Psoas muscle (tissue), 8 donors: Measurements from ENCODE around the gene IGFBP6. TPM values are rescaled to one million over a fixed set of nuclear protein-coding genes. Genes with fewer than 3 reads are reported as not detected.
"Not testable (repeated sequence)": the region's sequence is repeated elsewhere in the genome, so short reads cannot be mapped to it uniquely, and the experiment has no call there.

Experiments used
- ATAC-seq, 4 donors: fragments of 200-7000 bp; cut with Tn5 transposase; one replicate each; pipeline ENCODE4 v1.9.1; 2020; ENCODE audit warnings: moderate library complexity in 3 of 4, mild to moderate bottlenecking in 2 of 4
- DNase-seq, 2 donors: peaks; one replicate each; pipeline ENCODE4 v3.0.0-alpha.2; 2020
- H3K27ac ChIP-seq: fragments of 200-600 bp; one replicate; pipeline ENCODE4 v1.8.0; 2022
- H3K27me3 ChIP-seq, 3 donors: fragments of 200-600 bp in 1 of 3; one replicate each; pipeline versions ENCODE4 v1.6.1 to v1.8.0; 2013 to 2022; ENCODE audit warnings: low read length in 2 of 3, mild to moderate bottlenecking in 2 of 3, moderate library complexity in 1 of 3; ENCODE audit not compliant: insufficient read depth in 3 of 3
- H3K36me3 ChIP-seq, 2 donors: fragments of 200-600 bp in 1 of 2; one replicate each; pipeline versions ENCODE4 v1.6.1 to v1.8.0; 2013 to 2022; ENCODE audit warnings: low read depth in 1 of 2, mild to moderate bottlenecking in 1 of 2, moderate library complexity in 1 of 2; ENCODE audit not compliant: insufficient read depth in 1 of 2
- H3K4me1 ChIP-seq: fragments of 200-600 bp; one replicate; pipeline ENCODE4 v1.8.0; 2022
- H3K4me3 ChIP-seq: fragments of 200-600 bp; one replicate; pipeline ENCODE4 v1.8.0; 2022; ENCODE audit warnings: mild to moderate bottlenecking
- H3K9me3 ChIP-seq: fragments of 200-600 bp; one replicate; pipeline ENCODE4 v1.8.0; 2022
- WGBS, 3 donors: extraction: QIAGEN DNeasy Blood & Tissue Kit; methylation state at CpG; one replicate each; pipeline versions ENCODE4 v1.1.6 to v1.1.7; 2013; 5-methylcytosine and 5-hydroxymethylcytosine counted together
- intact Hi-C, 2 donors: fragments of 100-400 bp; cut with DNase I; formaldehyde crosslinking; loops; one replicate each; pipeline versions ENCODE4 v1.11.0 to v1.14.2; 2022
- polyA plus RNA-seq, 3 donors: library from polyadenylated mRNA; stranded (reverse); fragments of 200-250 nt; gene quantifications; one replicate each; pipeline ENCODE4 v1.2.3, GENCODE V29; 2013
- total RNA-seq, 4 donors: library from RNA; stranded (reverse); fragmentation: NEBNext Ultra II Directional in 2 of 4; extraction: Animal tissue kit (Norgen Biotek cat#: 25700) in 2 of 4; gene quantifications; one replicate each; pipeline versions ENCODE4 v1.2.1 to v1.2.4, GENCODE V29; 2021 to 2023
- TF ChIP-seq, protein P1 (sequence below): fragments of 200-600 bp; IDR thresholded peaks from one replicate; pipeline ENCODE4 v1.8.0; 2022; ENCODE audit warnings: antibody characterized with exemption
- donor health status: healthy with polysubstance abuse.
- donor health status: DM: no; HTN: no; CAD: no; lungs with moderate emphysema.
- donor health status: Bipolar disorder and iron deficiency.
- donor health status: healthy.
- donor health status: DM: yes; HTN: yes; CAD: no.
- donor health status: DM: no; HTN: no; CAD: no.
- donor health status: DM: no; HTN: no; CAD: no.
- donor health status: DM: yes; HTN: yes; CAD: no.

The IGFBP6 gene
- total and polyA plus RNA-seq, 7 donors = 6.4 to 27.0 (median 21.3) TPM

DNA sequence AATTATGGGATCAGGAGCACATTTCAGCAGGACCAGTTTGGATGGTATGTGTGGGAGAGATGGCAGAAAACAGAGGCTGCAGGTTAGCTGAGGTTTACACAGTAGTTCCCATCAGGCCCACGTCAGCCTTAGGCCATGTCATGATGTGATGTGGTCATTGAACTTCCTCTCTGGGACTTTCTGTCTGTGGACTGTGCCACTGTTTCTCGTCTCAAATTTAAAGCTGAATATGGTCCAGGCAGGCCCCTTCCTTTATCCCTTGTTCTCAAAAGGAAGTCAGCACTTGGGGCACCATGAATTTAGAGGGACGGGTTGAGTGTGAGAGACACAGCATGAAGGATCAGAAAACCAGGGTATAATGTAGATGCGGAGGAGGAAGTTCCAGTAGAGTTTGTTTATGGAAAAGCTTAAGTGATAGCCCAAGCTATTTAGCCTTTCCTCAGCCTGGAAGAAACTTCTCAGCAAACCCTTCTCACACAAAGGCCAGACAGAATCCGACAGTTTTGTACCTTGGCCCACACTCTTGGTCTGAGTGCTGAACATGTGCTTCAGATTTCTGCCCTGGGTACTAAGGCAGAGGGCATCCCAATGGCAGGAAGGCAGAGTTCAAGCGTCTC, 3.6 kb upstream of the IGFBP6 start:
- peaks cover 5% of the 10 kb centered on the region for H3K4me1 ChIP-seq
- TF ChIP-seq, protein P1, sequence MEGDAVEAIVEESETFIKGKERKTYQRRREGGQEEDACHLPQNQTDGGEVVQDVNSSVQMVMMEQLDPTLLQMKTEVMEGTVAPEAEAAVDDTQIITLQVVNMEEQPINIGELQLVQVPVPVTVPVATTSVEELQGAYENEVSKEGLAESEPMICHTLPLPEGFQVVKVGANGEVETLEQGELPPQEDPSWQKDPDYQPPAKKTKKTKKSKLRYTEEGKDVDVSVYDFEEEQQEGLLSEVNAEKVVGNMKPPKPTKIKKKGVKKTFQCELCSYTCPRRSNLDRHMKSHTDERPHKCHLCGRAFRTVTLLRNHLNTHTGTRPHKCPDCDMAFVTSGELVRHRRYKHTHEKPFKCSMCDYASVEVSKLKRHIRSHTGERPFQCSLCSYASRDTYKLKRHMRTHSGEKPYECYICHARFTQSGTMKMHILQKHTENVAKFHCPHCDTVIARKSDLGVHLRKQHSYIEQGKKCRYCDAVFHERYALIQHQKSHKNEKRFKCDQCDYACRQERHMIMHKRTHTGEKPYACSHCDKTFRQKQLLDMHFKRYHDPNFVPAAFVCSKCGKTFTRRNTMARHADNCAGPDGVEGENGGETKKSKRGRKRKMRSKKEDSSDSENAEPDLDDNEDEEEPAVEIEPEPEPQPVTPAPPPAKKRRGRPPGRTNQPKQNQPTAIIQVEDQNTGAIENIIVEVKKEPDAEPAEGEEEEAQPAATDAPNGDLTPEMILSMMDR = no peak
- no peak for DNase-seq
- ATAC-seq = no peak
- H3K4me3 ChIP-seq = no peak overlapping the region
- intact Hi-C loops = no loop called here
- H3K27ac ChIP-seq = no peak overlapping the region
- no peaks in the 10 kb centered on the region for H3K9me3 ChIP-seq
- H3K27me3 ChIP-seq = no peaks in the 10 kb centered on the region
- WGBS, 3 donors = 75 to 84% (median 78%) methylated on average over 6 of the region's 6 CpGs
- no peaks in the 10 kb centered on the region for H3K36me3 ChIP-seq

DNA sequence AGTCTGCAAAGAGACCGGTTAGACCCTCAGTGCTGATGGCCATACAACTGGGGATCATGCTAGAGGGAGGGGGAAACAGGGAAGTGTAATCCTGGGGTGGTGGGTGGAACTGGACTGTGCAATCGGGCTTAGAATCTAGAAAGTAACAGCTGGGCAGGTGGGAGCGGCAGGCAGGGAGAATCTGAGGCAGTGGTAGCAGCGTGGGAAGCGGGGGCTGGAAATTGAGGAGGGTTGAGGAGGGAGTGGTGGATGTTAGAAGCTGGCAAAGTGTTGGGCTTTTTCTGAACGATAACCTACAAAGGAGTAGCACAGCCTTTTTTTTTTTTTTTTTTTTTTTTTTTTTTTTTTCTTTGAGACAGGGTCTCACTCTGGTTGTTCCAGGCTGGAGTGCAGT, 3.1 kb upstream of the IGFBP6 start:
- WGBS, 3 donors = 70 to 82% (median 78%) methylated on average over 6 of the region's 6 CpGs
- intact Hi-C loops = no loop called here
- H3K27ac ChIP-seq = no peak overlapping the region
- ATAC-seq (no peak), DNase-seq (no peak)
- TF ChIP-seq, protein P1 = no peak
- H3K9me3 ChIP-seq = no peaks in the 10 kb centered on the region
- H3K36me3 ChIP-seq = no peaks in the 10 kb centered on the region
- no peaks in the 10 kb centered on the region for H3K27me3 ChIP-seq
- peaks cover 5% of the 10 kb centered on the region for H3K4me1 ChIP-seq
- no peak overlapping the region for H3K4me3 ChIP-seq

DNA sequence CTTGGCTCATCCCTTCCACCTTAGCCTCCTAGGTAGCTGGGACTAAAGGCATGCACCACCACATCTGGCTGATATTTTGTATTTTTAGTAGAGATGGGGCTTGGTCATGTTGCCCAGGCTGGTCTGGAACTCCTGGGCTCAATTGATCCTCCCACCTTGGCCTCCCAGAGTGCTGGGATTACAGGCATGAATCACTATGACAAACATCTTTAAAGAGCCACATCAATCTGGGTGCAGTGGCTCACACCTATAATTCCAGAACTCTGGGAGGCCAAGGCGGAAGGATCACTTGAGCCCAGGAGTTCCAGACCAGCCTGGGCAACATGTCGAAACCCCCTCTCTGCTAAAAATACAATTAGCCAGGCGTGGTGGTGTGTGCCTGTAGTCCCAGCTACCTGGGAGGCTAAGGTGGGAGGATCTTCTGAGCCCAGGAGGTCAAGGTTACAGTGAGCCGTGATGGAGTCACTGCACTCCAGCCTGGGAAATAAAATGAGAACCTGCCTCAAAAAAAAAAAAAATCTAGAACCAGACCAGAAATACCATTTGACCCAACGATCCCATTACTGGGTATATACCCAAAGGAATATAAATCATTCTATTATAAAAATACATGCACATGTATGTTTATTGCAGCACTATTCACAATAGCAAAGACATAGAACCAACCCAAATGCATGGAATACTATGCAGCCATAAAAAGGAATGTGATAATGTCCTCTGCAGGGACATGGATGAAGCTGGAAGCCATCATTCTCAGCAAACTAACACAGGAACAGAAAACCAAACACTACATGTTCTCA, 2.5 kb upstream of the IGFBP6 start:
- not testable (repeated sequence) for H3K4me1 ChIP-seq, H3K9me3 ChIP-seq, H3K27ac ChIP-seq, DNase-seq, H3K4me3 ChIP-seq, ATAC-seq, H3K36me3 ChIP-seq, H3K27me3 ChIP-seq
- WGBS, 3 donors = 92 to 96% (median 94%) methylated on average over 5 of the region's 5 CpGs
- intact Hi-C loops = loop anchor here in 1 of 2 donors (5.0 kb wide), 1 partner anchor 97 kb away; no protein-coding TSS in a partner anchor

DNA sequence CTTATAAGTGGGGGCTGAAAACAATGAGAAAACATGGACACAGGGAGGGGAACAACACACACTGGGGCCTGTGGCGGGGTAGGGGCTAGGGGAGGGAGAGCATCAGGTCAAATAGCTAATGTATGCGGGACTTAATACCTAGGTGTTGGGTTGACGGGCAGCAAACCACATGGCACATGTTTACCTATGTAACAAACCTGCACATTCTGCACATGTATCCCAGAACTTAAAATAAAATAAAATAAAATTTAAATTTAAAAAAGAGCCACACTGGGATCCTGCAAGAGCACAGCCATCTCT, 1.9 kb upstream of the IGFBP6 start:
- not testable (repeated sequence) for DNase-seq, H3K36me3 ChIP-seq, H3K27me3 ChIP-seq, H3K9me3 ChIP-seq, H3K4me3 ChIP-seq, H3K4me1 ChIP-seq, ATAC-seq, H3K27ac ChIP-seq
- WGBS, 3 donors = 96 to 100% (median 100%) methylated on average over 3 of the region's 3 CpGs
- intact Hi-C loops = loop anchor here in 1 of 2 donors (5.0 kb wide), 1 partner anchor 97 kb away; no protein-coding TSS in a partner anchor

DNA sequence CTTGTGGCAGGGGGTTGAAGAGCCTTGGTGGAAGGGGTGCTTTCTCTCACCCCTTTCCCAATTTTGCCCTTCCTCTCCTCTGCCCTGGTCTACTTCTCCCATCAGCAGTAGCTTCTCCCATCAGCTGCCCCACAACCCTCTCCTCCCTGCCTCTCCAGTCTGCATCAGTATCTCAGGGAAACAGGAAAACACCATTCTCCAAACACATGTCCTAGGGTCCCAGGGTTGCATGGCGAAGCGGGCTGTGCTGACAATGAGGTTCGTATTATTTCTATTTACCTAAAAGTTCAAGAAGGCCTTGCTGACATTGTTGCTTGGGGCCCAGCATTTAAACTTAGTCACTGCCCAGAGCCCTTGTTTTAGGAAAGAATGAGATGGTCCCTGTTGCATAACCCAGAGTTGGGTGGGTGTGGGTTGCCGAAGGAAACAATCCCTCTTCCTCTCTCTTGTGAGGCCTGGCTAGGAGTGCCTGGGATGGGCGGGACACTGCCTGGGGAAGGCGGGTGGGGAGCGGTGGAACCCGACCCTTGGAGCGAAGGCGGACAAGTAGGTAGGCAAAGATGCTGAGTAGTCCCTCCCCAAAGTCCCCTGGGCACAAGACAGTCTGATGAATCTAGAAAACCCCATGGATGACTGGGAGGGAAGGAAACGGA, 1.3 kb upstream of the IGFBP6 start:
- H3K4me1 ChIP-seq = peaks cover 5% of the 10 kb centered on the region
- DNase-seq = peak; percentile 85 to 93
- peak overlapping the region; percentile 72 for H3K4me3 ChIP-seq
- TF ChIP-seq, protein P1 = no peak
- H3K9me3 ChIP-seq = no peaks in the 10 kb centered on the region
- peak overlapping the region; percentile 62 for H3K27ac ChIP-seq
- intact Hi-C loops = loop anchor here in 1 of 2 donors (5.0 kb wide), 1 partner anchor 96 kb away; no protein-coding TSS in a partner anchor
- H3K36me3 ChIP-seq = no peaks in the 10 kb centered on the region
- 54 to 58% (median 54%) methylated on average over 11 of the region's 11 CpGs for whole genome bisulfite sequencing, 3 donors
- H3K27me3 ChIP-seq = no peaks in the 10 kb centered on the region
- peak; percentile 11 to 54 (median 44) for ATAC-seq
